ENCODE results near the gene DNASE1L1. TPM values are rescaled to one million over a fixed set of nuclear protein-coding genes. Genes with fewer than 3 reads are reported as not detected.

DNASE1L1 gene
- total RNA-seq, 1 experiment from 2014 or later = 8.8 TPM

- Histone ChIP-seq H3K27me3 (replicated peaks; ENCODE audit: control insufficient read depth, insufficient read depth, low read length) (no peaks in the 10 kb centered on the region), H3K4me1 (no peaks in the 10 kb centered on the region), H3K36me3 (ENCODE audit: control insufficient read depth, insufficient read depth, low read length) (no peaks in the 10 kb centered on the region), H3K9me3 (no peaks in the 10 kb centered on the region), H3K4me3 (ENCODE audit: low read depth, low read length) (no peak overlapping the region)
- H3K27me3 Mint-ChIP-seq (ENCODE audit: insufficient read depth, unreplicated experiment) = no peaks in the 10 kb centered on the region
- POLR2A ChIA-PET = no interaction called here
- no peaks in the 10 kb centered on the region for H3K36me3 Mint-ChIP-seq (ENCODE audit: insufficient read depth, unreplicated experiment)
- no peak overlapping the region for H3K4me3 Mint-ChIP-seq (ENCODE audit: unreplicated experiment)
- CTCF ChIA-PET = no interaction called here
- TF ChIP-seq CTCF (IDR thresholded peaks at IDR 0.05; ENCODE audit: insufficient read depth in 1 of 2, low read depth in 1 of 2, low read length in 1 of 2, severe bottlenecking in 1 of 2, unreplicated experiment in 1 of 2) = no peak
- H3K9me3 Mint-ChIP-seq (ENCODE audit: unreplicated experiment) = no peaks in the 10 kb centered on the region
- intact Hi-C loops (cut with micrococcal nuclease; ENCODE audit: unreplicated experiment) = no loop called here
- H3K27ac Mint-ChIP-seq (ENCODE audit: unreplicated experiment) = no peak overlapping the region
- no TSS peak for BruUV-seq (replicated peaks)
- no peaks in the 10 kb centered on the region for H3K4me1 Mint-ChIP-seq (ENCODE audit: low read depth, unreplicated experiment)
- DNase-seq = no peak
Measured at GRCh38 chrX:154419189-154419588, 10.1 kb upstream of the DNASE1L1 start.

GRCh38 chrX:154417157-154417556, 8.1 kb upstream of the DNASE1L1 start:
- no TSS peak for BruUV-seq (replicated peaks)
- Histone ChIP-seq H3K9me3 (no peaks in the 10 kb centered on the region), H3K4me1 (no peaks in the 10 kb centered on the region), H3K4me3 (ENCODE audit: low read depth, low read length) (no peak overlapping the region), H3K27me3 (replicated peaks; ENCODE audit: control insufficient read depth, insufficient read depth, low read length) (no peaks in the 10 kb centered on the region), H3K36me3 (ENCODE audit: control insufficient read depth, insufficient read depth, low read length) (no peaks in the 10 kb centered on the region)
- H3K27ac Mint-ChIP-seq (ENCODE audit: unreplicated experiment) = no peak overlapping the region
- intact Hi-C loops (cut with micrococcal nuclease; ENCODE audit: unreplicated experiment) = no loop called here
- no peaks in the 10 kb centered on the region for H3K36me3 Mint-ChIP-seq (ENCODE audit: insufficient read depth, unreplicated experiment)
- no peaks in the 10 kb centered on the region for H3K4me1 Mint-ChIP-seq (ENCODE audit: low read depth, unreplicated experiment)
- H3K4me3 Mint-ChIP-seq (ENCODE audit: unreplicated experiment) = no peak overlapping the region
- H3K9me3 Mint-ChIP-seq (ENCODE audit: unreplicated experiment) = no peaks in the 10 kb centered on the region
- POLR2A ChIA-PET = no interaction called here
- no peaks in the 10 kb centered on the region for H3K27me3 Mint-ChIP-seq (ENCODE audit: insufficient read depth, unreplicated experiment)
- no peak for TF ChIP-seq CTCF (IDR thresholded peaks at IDR 0.05; ENCODE audit: insufficient read depth in 1 of 2, low read depth in 1 of 2, low read length in 1 of 2, severe bottlenecking in 1 of 2, unreplicated experiment in 1 of 2)
- DNase-seq = no peak
- CTCF ChIA-PET = no interaction called here

GRCh38 chrX:154413142-154413541, 4.1 kb upstream of the DNASE1L1 start:
- Histone ChIP-seq H3K36me3 (ENCODE audit: control insufficient read depth, insufficient read depth, low read length) (no peaks in the 10 kb centered on the region), H3K4me3 (ENCODE audit: low read depth, low read length) (no peak overlapping the region), H3K27me3 (replicated peaks; ENCODE audit: control insufficient read depth, insufficient read depth, low read length) (no peaks in the 10 kb centered on the region), H3K4me1 (peaks cover 5% of the 10 kb centered on the region; the same call in 1 of the 2 replicates), H3K9me3 (no peaks in the 10 kb centered on the region)
- peaks cover 5% of the 10 kb centered on the region for H3K36me3 Mint-ChIP-seq (ENCODE audit: insufficient read depth, unreplicated experiment)
- no peak overlapping the region for H3K27ac Mint-ChIP-seq (ENCODE audit: unreplicated experiment)
- no peak for DNase-seq
- no peaks in the 10 kb centered on the region for H3K9me3 Mint-ChIP-seq (ENCODE audit: unreplicated experiment)
- no peak for TF ChIP-seq CTCF (IDR thresholded peaks at IDR 0.05; ENCODE audit: insufficient read depth in 1 of 2, low read depth in 1 of 2, low read length in 1 of 2, severe bottlenecking in 1 of 2, unreplicated experiment in 1 of 2)
- BruUV-seq (replicated peaks) = no TSS peak
- H3K27me3 Mint-ChIP-seq (ENCODE audit: insufficient read depth, unreplicated experiment) = no peaks in the 10 kb centered on the region
- ChIA-PET POLR2A (no interaction called here), CTCF (no interaction called here)
- intact Hi-C loops (cut with micrococcal nuclease; ENCODE audit: unreplicated experiment) = no loop called here
- H3K4me3 Mint-ChIP-seq (ENCODE audit: unreplicated experiment) = no peak overlapping the region
- H3K4me1 Mint-ChIP-seq (ENCODE audit: low read depth, unreplicated experiment) = peaks cover 7% of the 10 kb centered on the region

Data from Caco-2 (cell line).